ENCODE measurements around the gene ASMTL. TPM values are rescaled to one million over a fixed set of nuclear protein-coding genes. Genes with fewer than 3 reads are reported as not detected.

ASMTL gene
- total RNA-seq, 1 donor from 2014 or later, result 46.1 TPM

GRCh38 chrX:1477229-1477628 is 24.5 kb upstream of the ASMTL start:
- no peak for DNase-seq (ENCODE audit: low spot score)

DNA sequence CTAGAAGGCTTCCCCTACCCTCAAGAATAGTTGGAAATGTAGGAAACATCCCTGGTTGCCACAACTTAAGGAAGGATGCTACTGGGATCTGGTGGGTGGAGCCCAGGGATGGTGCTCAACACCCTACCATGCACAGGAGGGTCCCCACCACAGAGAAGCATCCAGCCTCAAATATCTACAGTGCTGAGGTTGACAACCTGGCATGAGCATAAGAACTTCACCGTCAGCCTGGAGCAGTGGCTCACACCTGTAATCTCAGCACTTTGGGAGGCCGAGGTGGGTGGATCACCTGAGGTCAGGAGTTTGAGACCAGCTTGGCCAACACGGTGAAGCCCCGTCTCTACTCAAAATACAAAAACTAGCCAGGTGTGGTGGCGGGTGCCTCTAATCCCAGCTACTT is 24.0 kb upstream of the ASMTL start:
- Histone ChIP-seq H3K4me2 (no peak overlapping the region), H3K27ac (no peak overlapping the region), H4K20me1 (ENCODE audit: low read depth) (no peaks in the 10 kb centered on the region), H3K4me1 (peaks cover 1% of the 10 kb centered on the region), H3K4me3 (no peak overlapping the region), H3K9me3 (ENCODE audit: low read depth) (no peaks in the 10 kb centered on the region), H3K9ac (no peak overlapping the region), H3K36me3 (no peaks in the 10 kb centered on the region), H3K27me3 (no peaks in the 10 kb centered on the region), H3F3A (ENCODE audit: low read depth) (no peaks in the 10 kb centered on the region), H3K79me2 (ENCODE audit: low read depth) (no peaks in the 10 kb centered on the region), H2AFZ (replicated peaks) (no peak overlapping the region)
- TF ChIP-seq CTCF (IDR thresholded peaks at IDR 0.05) (no peak), EZH2phosphoT487 (IDR thresholded peaks at IDR 0.05) (no peak), EZH2 (IDR thresholded peaks at IDR 0.05) (no peak)
- peaks cover 4% of the 10 kb centered on the region for H3K4me1 Mint-ChIP-seq
- peaks cover 10% of the 10 kb centered on the region for H3K27me3 Mint-ChIP-seq (ENCODE audit: insufficient read depth, low read depth)
- no peak overlapping the region for H3K27ac Mint-ChIP-seq
- H3K9me3 Mint-ChIP-seq, result peaks cover 20% of the 10 kb centered on the region
- no peak for DNase-seq (ENCODE audit: low spot score)
- H3K36me3 Mint-ChIP-seq, result no peaks in the 10 kb centered on the region
- no peak overlapping the region for H3K4me3 Mint-ChIP-seq

More at GRCh38 chrX:1477229-1477628, 24.5 kb upstream of the ASMTL start:
- no peaks in the 10 kb centered on the region for H3K9me3 ChIP-seq (ENCODE audit: low read depth)
- no peak overlapping the region for H3K4me2 ChIP-seq
- H2AFZ ChIP-seq (replicated peaks), result no peak overlapping the region
- no peaks in the 10 kb centered on the region for H3K36me3 ChIP-seq
- Mint-ChIP-seq H3K4me3 (no peak overlapping the region), H3K27ac (no peak overlapping the region), H3K9me3 (peaks cover 15% of the 10 kb centered on the region), H3K4me1 (peaks cover 7% of the 10 kb centered on the region), H3K36me3 (no peaks in the 10 kb centered on the region), H3K27me3 (ENCODE audit: insufficient read depth, low read depth) (peaks cover 12% of the 10 kb centered on the region)
- TF ChIP-seq EZH2 (IDR thresholded peaks at IDR 0.05) (no peak), EZH2phosphoT487 (IDR thresholded peaks at IDR 0.05) (no peak), CTCF (IDR thresholded peaks at IDR 0.05) (no peak)
- no peak overlapping the region for H3K9ac ChIP-seq
- no peaks in the 10 kb centered on the region for H3K79me2 ChIP-seq (ENCODE audit: low read depth)
- H3F3A ChIP-seq (ENCODE audit: low read depth), result no peaks in the 10 kb centered on the region
- H3K27ac ChIP-seq, result no peak overlapping the region
- H3K27me3 ChIP-seq, result no peaks in the 10 kb centered on the region
- H3K4me3 ChIP-seq, result no peak overlapping the region
- no peaks in the 10 kb centered on the region for H4K20me1 ChIP-seq (ENCODE audit: low read depth)
- no peaks in the 10 kb centered on the region for H3K4me1 ChIP-seq

DNA sequence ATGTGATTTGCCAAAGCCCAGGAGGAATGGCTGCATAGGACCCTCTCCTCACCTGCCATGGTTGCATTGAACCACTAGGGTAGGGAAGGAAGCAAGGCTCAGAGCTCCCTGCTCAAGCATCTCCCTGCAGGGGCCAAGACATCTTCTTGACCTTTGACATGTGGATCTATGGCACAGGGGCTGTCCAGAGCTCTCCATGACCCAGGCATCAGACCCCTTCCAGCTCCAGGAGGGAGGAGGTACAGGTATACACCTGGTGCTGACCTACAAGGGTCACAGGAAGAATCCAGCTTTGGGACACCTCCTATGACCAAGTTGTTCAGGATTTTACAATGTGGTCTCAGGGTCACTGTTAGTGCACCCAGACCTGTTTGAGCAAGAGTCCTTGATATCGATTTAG is 23.2 kb upstream of the ASMTL start:
- Histone ChIP-seq H2AFZ (replicated peaks) (no peak overlapping the region), H3F3A (ENCODE audit: low read depth) (no peaks in the 10 kb centered on the region), H3K4me3 (no peak overlapping the region), H3K4me2 (no peak overlapping the region), H3K79me2 (ENCODE audit: low read depth) (no peaks in the 10 kb centered on the region), H3K27ac (no peak overlapping the region), H3K27me3 (no peaks in the 10 kb centered on the region), H3K9me3 (ENCODE audit: low read depth) (no peaks in the 10 kb centered on the region), H3K36me3 (no peaks in the 10 kb centered on the region), H4K20me1 (ENCODE audit: low read depth) (no peaks in the 10 kb centered on the region), H3K9ac (no peak overlapping the region), H3K4me1 (peaks cover 3% of the 10 kb centered on the region)
- TF ChIP-seq EZH2phosphoT487 (IDR thresholded peaks at IDR 0.05) (no peak), CTCF (IDR thresholded peaks at IDR 0.05) (no peak), EZH2 (IDR thresholded peaks at IDR 0.05) (no peak)
- Mint-ChIP-seq H3K9me3 (peaks cover 20% of the 10 kb centered on the region), H3K27ac (no peak overlapping the region), H3K4me3 (no peak overlapping the region), H3K4me1 (peaks cover 3% of the 10 kb centered on the region), H3K36me3 (no peaks in the 10 kb centered on the region), H3K27me3 (ENCODE audit: insufficient read depth, low read depth) (peaks cover 10% of the 10 kb centered on the region)
- no peak for DNase-seq (ENCODE audit: low spot score)
